Measurements from ENCODE around the gene RNF121. TPM values are rescaled to one million over a fixed set of nuclear protein-coding genes. Genes with fewer than 3 reads are reported as not detected.

Gene RNF121
- total and polyA plus RNA-seq, 2 of the 8 experiments (the other 6 are each of a cell fraction or from before 2014, with no cell fraction given): 39.7 to 51.6 TPM

DNA sequence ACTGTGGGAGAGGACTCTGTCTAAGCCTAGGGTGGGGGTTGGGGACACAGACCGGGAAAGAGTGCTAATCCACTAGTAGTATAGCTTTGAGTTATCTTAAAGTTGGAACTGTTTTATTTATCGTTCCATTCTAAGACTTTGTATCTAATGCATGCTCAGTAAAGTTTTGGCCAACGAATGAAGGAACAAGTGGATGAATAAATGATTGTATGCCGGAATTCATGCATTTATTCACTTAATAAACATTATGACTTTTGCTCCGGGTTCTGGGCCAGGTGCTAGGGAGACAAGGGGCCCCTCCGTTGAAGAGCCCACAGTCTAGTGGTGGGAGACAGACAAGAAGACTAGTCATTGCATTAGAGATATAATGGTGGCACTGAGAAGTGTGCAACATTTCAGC lies 645 bp downstream of the RNF121 start:
- H2BK20ac ChIP-seq (ENCODE audit: low read length): no peak overlapping the region
- peaks cover 0 to 7% (median under 1%) of the 10 kb centered on the region in 4 experiments; a peak in 2 of 8 replicates for H3K36me3 ChIP-seq (ENCODE audit: control insufficient read depth in 2 of 4, insufficient read depth in 4 of 4, low read length in 3 of 4)
- H2BK15ac ChIP-seq (ENCODE audit: low read length): no peak overlapping the region
- H2AFZ ChIP-seq (ENCODE audit: low read length): no peak overlapping the region
- no peak overlapping the region for H4K8ac ChIP-seq (ENCODE audit: extremely low read depth, insufficient read depth, low read length)
- no peak overlapping the region for H3K14ac ChIP-seq (ENCODE audit: insufficient read length)
- H2BK120ac ChIP-seq (replicated peaks; ENCODE audit: low read depth, low read length): no peak overlapping the region
- no peak overlapping the region for H3K4ac ChIP-seq (replicated peaks; ENCODE audit: insufficient read length, low read depth, low read length)
- 0 out of 2 replicates have a peak overlapping the region, but pooled peaks have one; percentile 99 for H3K27ac ChIP-seq (ENCODE audit: low read depth, low read length)
- no peaks in the 10 kb centered on the region for H3K27me3 ChIP-seq (replicated peaks in 1 of 4; ENCODE audit: control insufficient read depth in 3 of 4, extremely low read depth in 1 of 4, insufficient read depth in 3 of 4, low read length in 3 of 4)
- H3K9ac ChIP-seq (replicated peaks in 1 of 4; ENCODE audit: extremely low read depth in 1 of 4, low read depth in 3 of 4, low read length in 3 of 4): peak overlapping the region in 3 of 4 experiments; percentile 97 to 99 (median 98); a peak in 6 of 7 replicates
- DNase-seq (ENCODE audit: low read depth in 1 of 2, low spot score in 2 of 2): no peak
- ChIA-PET CTCF (ENCODE audit: partially characterized antibody) (interaction anchor here (2.5 kb wide), 1 partner anchor 27 kb away, joined by 10 read pairs; no protein-coding TSS in a partner anchor), POLR2A (ENCODE audit: partially characterized antibody) (interaction anchor here (0.6 to 2.3 kb wide), 9 partner anchors 8 to 597 kb away, joined by 3 to 11 read pairs (median 5); partner anchors contain the start of gene ANAPC15)
- H3K4me2 ChIP-seq (ENCODE audit: insufficient read depth in 1 of 2, low read depth in 2 of 2, low read length in 2 of 2): peak overlapping the region; percentile 68 to 73
- FAIRE-seq: no peak
- H3K9me3 ChIP-seq (ENCODE audit: insufficient read depth in 2 of 2, low read depth in 1 of 2, low read length in 1 of 2): no peaks in the 10 kb centered on the region
- H3K56ac ChIP-seq (replicated peaks; ENCODE audit: insufficient read length, low read depth, low read length): no peak overlapping the region
- peak overlapping the region; percentile 76 to 96 (median 84) for H3K4me3 ChIP-seq (ENCODE audit: extremely low read depth in 1 of 4, insufficient read depth in 2 of 4, low read depth in 3 of 4, low read length in 4 of 4)
- no peak overlapping the region for H3K18ac ChIP-seq (ENCODE audit: extremely low read depth, low read length)
- peaks cover 4% of the 10 kb centered on the region for H3K79me1 ChIP-seq (ENCODE audit: low read depth, low read length)
- peaks cover 13% of the 10 kb centered on the region for H3K23me2 ChIP-seq (ENCODE audit: low read depth, low read length)
- H3K4me1 ChIP-seq (replicated peaks in 1 of 4; ENCODE audit: control insufficient read depth in 3 of 4, insufficient read depth in 4 of 4, low read length in 3 of 4): peaks cover 0 to 4% (median 0%) of the 10 kb centered on the region in 4 experiments; a peak in 2 of 7 replicates
- H2BK12ac ChIP-seq (ENCODE audit: low read depth, low read length): no peak overlapping the region
- no peak overlapping the region for H4K91ac ChIP-seq (replicated peaks; ENCODE audit: insufficient read length, low read length)
- 12% methylated on average over 6 of the region's 6 CpGs; no CpG with 5 or more reads in 1 of the 2 experiments for WGBS, 2 experiments (ENCODE audit: extremely low coverage in 1 of 2, insufficient coverage in 1 of 2, insufficient read length in 1 of 2, insufficient replicate concordance in 2 of 2, low coverage in 1 of 2, low lambda C conversion rate in 2 of 2, missing lambda C conversion rate in 1 of 2)
- no peak overlapping the region for H4K5ac ChIP-seq (ENCODE audit: insufficient read length, low read depth, low read length)
- peaks cover 23 to 62% of the 10 kb centered on the region in 2 experiments for H3K79me2 ChIP-seq (ENCODE audit: control insufficient read depth in 1 of 2, insufficient read depth in 2 of 2, low read length in 2 of 2)
- no peak overlapping the region for H2AK5ac ChIP-seq (ENCODE audit: low read depth, low read length)
- peaks cover 7 to 10% of the 10 kb centered on the region in 2 experiments for H4K20me1 ChIP-seq (replicated peaks in 1 of 2; ENCODE audit: control insufficient read depth in 1 of 2, insufficient read depth in 2 of 2, low read length in 2 of 2)
- H3K23ac ChIP-seq (ENCODE audit: insufficient read length): no peak overlapping the region
- peak overlapping the region; percentile 99; the same call in 1 of the 2 replicates for H2BK5ac ChIP-seq (ENCODE audit: low read depth, low read length)
- TF ChIP-seq EP300 (IDR thresholded peaks at IDR 0.05; ENCODE audit: borderline replicate concordance in 1 of 2, low read depth in 2 of 2, low read length in 2 of 2) (no peak), NRF1 (IDR thresholded peaks at IDR 0.05; ENCODE audit: low read depth, low read length) (no peak), TAF7 (optimal IDR thresholded peaks at IDR 0.05; ENCODE audit: borderline replicate concordance, low read depth, low read length) (no peak), RFX5 (IDR thresholded peaks at IDR 0.05; ENCODE audit: borderline replicate concordance, low read depth, low read length) (no peak), CHD2 (IDR thresholded peaks at IDR 0.05; ENCODE audit: low read length) (no peak), ASH2L (IDR thresholded peaks at IDR 0.05; ENCODE audit: low read length) (no peak), HDAC6 (IDR thresholded peaks at IDR 0.05; ENCODE audit: low read depth, low read length) (no peak), GTF2F1 (IDR thresholded peaks at IDR 0.05; ENCODE audit: borderline replicate concordance, low read depth, low read length) (no peak), TCF12 (IDR thresholded peaks at IDR 0.05; ENCODE audit: low read depth, low read length) (no peak), POLR2A (IDR thresholded peaks at IDR 0.05; ENCODE audit: control extremely low read depth in 1 of 2, low read depth in 2 of 2, low read length in 2 of 2) (no peak), POU5F1 (IDR thresholded peaks at IDR 0.05; ENCODE audit: low read depth, low read length) (no peak), NANOG (IDR thresholded peaks at IDR 0.05; ENCODE audit: insufficient read depth, low read depth, low read length, poor library complexity, severe bottlenecking) (no peak), KDM5A (IDR thresholded peaks at IDR 0.05; ENCODE audit: low read length) (no peak), KDM4A (IDR thresholded peaks at IDR 0.05; ENCODE audit: low read depth, low read length, severe bottlenecking) (no peak)

Data from H1 (cell line).